ENCODE measurements around the gene CYB5D1.

Gene CYB5D1

GRCh38 chr17:7878234-7878633 lies 20.4 kb downstream of the CYB5D1 start:
- TF ChIP-seq, protein P1, sequence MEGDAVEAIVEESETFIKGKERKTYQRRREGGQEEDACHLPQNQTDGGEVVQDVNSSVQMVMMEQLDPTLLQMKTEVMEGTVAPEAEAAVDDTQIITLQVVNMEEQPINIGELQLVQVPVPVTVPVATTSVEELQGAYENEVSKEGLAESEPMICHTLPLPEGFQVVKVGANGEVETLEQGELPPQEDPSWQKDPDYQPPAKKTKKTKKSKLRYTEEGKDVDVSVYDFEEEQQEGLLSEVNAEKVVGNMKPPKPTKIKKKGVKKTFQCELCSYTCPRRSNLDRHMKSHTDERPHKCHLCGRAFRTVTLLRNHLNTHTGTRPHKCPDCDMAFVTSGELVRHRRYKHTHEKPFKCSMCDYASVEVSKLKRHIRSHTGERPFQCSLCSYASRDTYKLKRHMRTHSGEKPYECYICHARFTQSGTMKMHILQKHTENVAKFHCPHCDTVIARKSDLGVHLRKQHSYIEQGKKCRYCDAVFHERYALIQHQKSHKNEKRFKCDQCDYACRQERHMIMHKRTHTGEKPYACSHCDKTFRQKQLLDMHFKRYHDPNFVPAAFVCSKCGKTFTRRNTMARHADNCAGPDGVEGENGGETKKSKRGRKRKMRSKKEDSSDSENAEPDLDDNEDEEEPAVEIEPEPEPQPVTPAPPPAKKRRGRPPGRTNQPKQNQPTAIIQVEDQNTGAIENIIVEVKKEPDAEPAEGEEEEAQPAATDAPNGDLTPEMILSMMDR (IDR thresholded peaks at IDR 0.05; ENCODE audit: low read depth, low read length, missing control alignments) = no peak
- DNase-seq (ENCODE audit: low read depth) = no peak
- no peak overlapping the region for H3K4me3 ChIP-seq (ENCODE audit: low read depth, low read length)

- TF ChIP-seq, protein P1 (IDR thresholded peaks at IDR 0.05; ENCODE audit: low read depth, low read length, missing control alignments) = no peak
- DNase-seq (ENCODE audit: low read depth) = no peak
- no peak overlapping the region for H3K4me3 ChIP-seq (ENCODE audit: low read depth, low read length)
Observed at GRCh38 chr17:7880076-7880868, 22.5 kb downstream of the CYB5D1 start.

DNA sequence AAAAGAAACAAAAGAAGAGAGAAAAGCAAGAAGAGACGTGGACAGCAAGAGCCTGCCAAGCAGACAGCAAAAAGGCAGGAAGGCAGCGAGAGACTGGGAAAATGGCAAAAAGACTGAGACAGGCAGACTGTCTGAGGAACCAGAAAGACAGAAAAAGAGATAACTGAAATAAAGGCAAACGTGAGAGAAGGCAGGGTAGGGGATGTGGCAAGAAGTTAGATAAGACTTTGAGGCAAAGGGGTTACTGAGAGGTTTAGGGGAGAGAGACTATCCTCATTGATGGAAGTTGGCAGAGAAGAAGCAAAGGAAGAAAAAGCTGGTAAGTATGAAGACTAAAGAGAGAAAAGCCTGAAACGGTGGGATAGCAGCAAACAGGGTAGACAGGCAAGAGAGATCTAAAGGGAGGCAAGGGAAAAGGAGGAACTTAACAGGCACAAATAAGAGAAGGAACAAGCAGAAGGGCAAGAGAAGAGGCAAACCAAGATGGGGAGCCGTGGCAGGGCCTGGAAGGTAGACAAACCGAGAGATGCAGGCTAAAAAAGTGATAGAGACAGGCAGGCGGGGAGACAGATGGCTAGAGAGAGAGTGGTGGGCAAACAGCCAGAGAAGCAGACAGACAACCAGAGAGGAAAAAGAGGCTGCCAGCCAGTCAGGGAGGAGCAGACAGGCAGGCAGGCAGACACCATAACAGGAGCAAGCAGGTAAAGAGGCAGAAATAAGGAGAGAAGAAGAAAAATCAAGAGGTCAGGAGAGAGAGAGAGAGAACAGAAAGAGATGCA lies 23.7 kb downstream of the CYB5D1 start:
- DNase-seq (ENCODE audit: low read depth) = no peak
- TF ChIP-seq, protein P1 (IDR thresholded peaks at IDR 0.05; ENCODE audit: low read depth, low read length, missing control alignments) = no peak
- H3K4me3 ChIP-seq (ENCODE audit: low read depth, low read length) = no peak overlapping the region

DNA sequence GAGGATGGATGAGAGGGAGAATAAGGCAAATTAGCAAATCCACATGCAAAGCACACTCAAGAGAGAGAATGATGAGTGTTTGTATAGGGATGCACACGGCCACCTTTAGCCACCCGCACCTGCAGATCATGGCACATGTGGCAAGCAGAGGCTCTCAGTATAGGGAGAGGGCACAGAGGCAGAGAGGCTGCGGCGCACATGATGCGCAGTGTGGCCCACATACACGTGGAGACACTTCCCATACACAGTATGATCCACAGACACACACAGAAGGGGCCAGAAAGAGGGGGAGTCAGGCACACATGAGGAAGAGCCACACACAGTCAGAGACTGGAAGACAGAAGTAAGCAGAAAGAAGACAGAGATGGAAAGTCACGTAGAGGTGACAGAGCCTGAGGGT lies 24.3 kb downstream of the CYB5D1 start:
- TF ChIP-seq, protein P1 (IDR thresholded peaks at IDR 0.05; ENCODE audit: low read depth, low read length, missing control alignments) = no peak
- DNase-seq (ENCODE audit: low read depth) = no peak
- no peak overlapping the region for H3K4me3 ChIP-seq (ENCODE audit: low read depth, low read length)

- no peak for DNase-seq (ENCODE audit: low read depth)
- TF ChIP-seq, protein P1 (IDR thresholded peaks at IDR 0.05; ENCODE audit: low read depth, low read length, missing control alignments) = no peak
- H3K4me3 ChIP-seq (ENCODE audit: low read depth, low read length) = no peak overlapping the region
Observed at GRCh38 chr17:7882629-7883028, 24.8 kb downstream of the CYB5D1 start.

DNA sequence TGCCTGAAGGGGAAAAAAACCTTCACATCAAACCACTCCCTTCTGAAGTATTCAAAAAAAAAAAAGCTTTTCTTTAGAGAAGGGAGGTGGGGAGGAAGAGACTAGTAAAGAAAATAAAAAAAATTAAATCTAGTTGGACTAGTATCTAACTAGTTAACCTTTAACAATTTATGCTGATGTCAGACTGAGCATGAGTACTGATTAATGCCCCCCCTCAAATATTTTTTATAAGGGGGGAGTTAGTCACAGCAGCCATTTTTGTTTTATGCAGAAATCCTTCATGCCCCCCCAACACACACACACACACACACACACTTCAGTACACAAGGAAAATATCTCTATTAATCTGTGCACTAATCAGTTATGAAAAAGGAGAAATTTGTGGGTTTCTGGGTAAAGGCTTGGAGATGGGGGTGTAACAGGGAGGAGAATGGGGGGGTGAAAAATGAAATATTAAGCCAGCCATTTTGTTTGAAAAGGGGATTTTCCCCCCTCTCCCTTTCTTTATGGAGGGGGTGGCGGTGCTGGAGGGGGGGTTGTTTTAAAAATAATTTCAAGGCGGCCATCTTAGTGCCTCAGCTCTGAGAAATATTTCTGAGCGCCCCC lies 26.1 kb downstream of the CYB5D1 start:
- TF ChIP-seq, protein P1 (IDR thresholded peaks at IDR 0.05; ENCODE audit: low read depth, low read length, missing control alignments) = no peak
- H3K4me3 ChIP-seq (ENCODE audit: low read depth, low read length) = peak overlapping the region; percentile 6; the same call in 1 of the 2 replicates
- DNase-seq (ENCODE audit: low read depth) = no peak

All from GM12864 (cell line).